ENCODE data around the gene XRCC4.

XRCC4 gene

GRCh38 chr5:83281176-83281575, 203.8 kb downstream of the XRCC4 start:
- no peak for DNase-seq

- DNase-seq: no peak
Measured at GRCh38 chr5:83281658-83282057, 204.3 kb downstream of the XRCC4 start.

GRCh38 chr5:83283761-83284160, 206.4 kb downstream of the XRCC4 start:
- peak in 2 of 4 experiments; percentile 16 to 28 for DNase-seq

- no peak for DNase-seq
Measured at GRCh38 chr5:83285661-83286398, 208.5 kb downstream of the XRCC4 start.

- no peak for DNase-seq
Measured at GRCh38 chr5:83294246-83294645, 216.9 kb downstream of the XRCC4 start.

- no peak for DNase-seq
Measured at GRCh38 chr5:83299353-83299752, 222.0 kb downstream of the XRCC4 start.

GRCh38 chr5:83306572-83307241, 229.4 kb downstream of the XRCC4 start:
- peak; percentile 88 to 97 (median 92) for DNase-seq

- DNase-seq: peak; percentile 72 to 96 (median 89)
Measured at GRCh38 chr5:83312663-83313062, 235.3 kb downstream of the XRCC4 start.

- DNase-seq: no peak
Measured at GRCh38 chr5:83313436-83313835, 236.1 kb downstream of the XRCC4 start.

- no peak for DNase-seq
Measured at GRCh38 chr5:83321483-83322055, 244.2 kb downstream of the XRCC4 start.

GRCh38 chr5:83322273-83322924, 245.1 kb downstream of the XRCC4 start:
- no peak for DNase-seq

- DNase-seq: peak in 2 of 4 experiments; percentile 12 to 41
Measured at GRCh38 chr5:83323557-83324180, 246.3 kb downstream of the XRCC4 start.

- no peak for DNase-seq
Measured at GRCh38 chr5:83331842-83332241, 254.5 kb downstream of the XRCC4 start.

- DNase-seq: no peak
Measured at GRCh38 chr5:83337453-83338035, 260.2 kb downstream of the XRCC4 start.

- DNase-seq: peak; percentile 4 to 54 (median 38)
Measured at GRCh38 chr5:83340511-83340918, 263.2 kb downstream of the XRCC4 start.

GRCh38 chr5:83341815-83342334, 264.5 kb downstream of the XRCC4 start:
- DNase-seq: no peak

GRCh38 chr5:83342465-83342864, 265.1 kb downstream of the XRCC4 start:
- DNase-seq: no peak

GRCh38 chr5:83343299-83343698, 266.0 kb downstream of the XRCC4 start:
- DNase-seq: no peak

- DNase-seq: no peak
Measured at GRCh38 chr5:83345423-83345822, 268.1 kb downstream of the XRCC4 start.

- DNase-seq: no peak
Measured at GRCh38 chr5:83348281-83348780, 271.0 kb downstream of the XRCC4 start.

- DNase-seq: no peak
Measured at GRCh38 chr5:83353231-83353630, 275.9 kb downstream of the XRCC4 start.

GRCh38 chr5:83353774-83354173, 276.4 kb downstream of the XRCC4 start:
- no peak for DNase-seq
